ENCODE results near the gene OAS1.
"Not testable (repeated sequence)": the region's sequence is repeated elsewhere in the genome, so short reads cannot be mapped to it uniquely, and the experiment has no call there.

Gene OAS1

GRCh38 chr12:112900298-112901145 is 6.2 kb upstream of the OAS1 start:
- no peak for DNase-seq

- DNase-seq: no peak
Observed at GRCh38 chr12:112901271-112901670, 5.5 kb upstream of the OAS1 start.

GRCh38 chr12:112904571-112904970 is 2.2 kb upstream of the OAS1 start:
- DNase-seq: no peak

GRCh38 chr12:112905451-112906089 is 1.2 kb upstream of the OAS1 start:
- DNase-seq: no peak

- no peak for DNase-seq
Observed at GRCh38 chr12:112907415-112908157, 824 bp downstream of the OAS1 start.

GRCh38 chr12:112908548-112908947 is 1.8 kb downstream of the OAS1 start:
- DNase-seq: no peak

GRCh38 chr12:112909693-112910092 is 2.9 kb downstream of the OAS1 start:
- DNase-seq: no peak

GRCh38 chr12:112913038-112913688 is 6.4 kb downstream of the OAS1 start:
- no peak for DNase-seq

GRCh38 chr12:112913888-112914287 is 7.1 kb downstream of the OAS1 start:
- not testable (repeated sequence) for DNase-seq

- no peak for DNase-seq
Observed at GRCh38 chr12:112916270-112916669, 9.5 kb downstream of the OAS1 start.

GRCh38 chr12:112919121-112919520 is 12.4 kb downstream of the OAS1 start:
- DNase-seq: no peak

- DNase-seq: no peak
Observed at GRCh38 chr12:112924986-112925385, 18.2 kb downstream of the OAS1 start.

GRCh38 chr12:112926416-112927033 is 19.8 kb downstream of the OAS1 start:
- not testable (repeated sequence) for DNase-seq

- no peak for DNase-seq
Observed at GRCh38 chr12:112927475-112927874, 20.7 kb downstream of the OAS1 start.

GRCh38 chr12:112927925-112928324 is 21.2 kb downstream of the OAS1 start:
- DNase-seq: no peak

GRCh38 chr12:112928978-112929377 is 22.2 kb downstream of the OAS1 start:
- no peak for DNase-seq

GRCh38 chr12:112929715-112930114 is 23.0 kb downstream of the OAS1 start:
- DNase-seq: no peak

GRCh38 chr12:112930350-112930749 is 23.6 kb downstream of the OAS1 start:
- DNase-seq: no peak

- no peak for DNase-seq
Observed at GRCh38 chr12:112932485-112933128, 25.8 kb downstream of the OAS1 start.

GRCh38 chr12:112933129-112933505 is 26.4 kb downstream of the OAS1 start:
- no peak for DNase-seq

GRCh38 chr12:112936264-112936663 is 29.5 kb downstream of the OAS1 start:
- DNase-seq: no peak

GRCh38 chr12:112936927-112937326 is 30.2 kb downstream of the OAS1 start:
- no peak for DNase-seq

Measured in NK-92 treated with Interleukin-12 subunit alpha and Interleukin-12 subunit beta, amount 100 ng/mL, for 24 hours (cell line).